Head of caudate nucleus (tissue), 42 donors: Measurements from ENCODE around the gene TLK2.

Experiments used
- DNase-seq, 42 donors: peaks; one replicate each; pipeline versions ENCODE4 v3.0.0 to v3.0.0-alpha.2; 2020 to 2021; ENCODE audit warnings: mixed read lengths in 7 of 42
- intact Hi-C: fragments of 100-400 bp; cut with DNase I; formaldehyde crosslinking; loops from one replicate; pipeline ENCODE4 v1.15.0; 2022

The TLK2 gene

DNA sequence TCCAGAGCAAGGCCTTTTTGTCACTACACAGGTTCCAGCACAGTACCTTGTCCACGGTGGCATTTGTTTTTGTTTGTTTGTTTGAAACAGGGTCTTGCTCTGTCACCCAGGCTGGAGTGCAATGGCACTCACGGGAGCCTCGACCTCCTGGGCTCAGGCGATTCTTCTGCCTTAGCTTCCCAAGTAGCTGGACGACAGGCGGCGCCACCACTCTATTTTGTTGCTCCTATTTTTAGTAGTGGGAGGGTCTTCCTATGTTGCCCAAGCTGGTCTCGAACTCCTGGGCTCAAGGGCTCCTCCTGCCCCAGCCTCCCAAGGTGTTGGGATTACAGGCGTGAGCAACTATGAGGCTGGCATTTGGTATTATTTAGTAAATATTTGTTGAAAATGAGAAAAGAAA lies 159.2 kb downstream of the TLK2 start:
- intact Hi-C loops: no loop called here
- no peak for DNase-seq

DNA sequence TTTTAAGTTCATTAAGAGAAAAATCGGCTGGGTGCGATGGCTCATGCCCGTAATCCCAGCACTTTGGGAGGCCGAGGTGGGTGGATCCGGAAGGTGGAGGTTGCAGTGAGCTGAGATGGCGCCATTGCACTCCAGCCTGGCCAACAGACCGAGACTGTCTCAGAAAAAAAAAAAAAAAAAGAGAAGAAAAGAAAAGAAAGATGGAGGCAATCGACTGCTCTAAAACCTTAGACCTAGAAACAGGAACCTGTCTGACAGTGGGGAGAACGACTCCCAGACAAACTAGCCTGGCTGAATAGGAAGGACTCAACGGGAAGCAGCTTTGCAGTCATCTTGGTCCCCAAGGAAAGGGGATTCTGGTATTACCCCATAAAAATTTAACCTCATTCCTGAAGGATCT lies 162.5 kb downstream of the TLK2 start:
- DNase-seq: no peak
- intact Hi-C loops: no loop called here

DNA sequence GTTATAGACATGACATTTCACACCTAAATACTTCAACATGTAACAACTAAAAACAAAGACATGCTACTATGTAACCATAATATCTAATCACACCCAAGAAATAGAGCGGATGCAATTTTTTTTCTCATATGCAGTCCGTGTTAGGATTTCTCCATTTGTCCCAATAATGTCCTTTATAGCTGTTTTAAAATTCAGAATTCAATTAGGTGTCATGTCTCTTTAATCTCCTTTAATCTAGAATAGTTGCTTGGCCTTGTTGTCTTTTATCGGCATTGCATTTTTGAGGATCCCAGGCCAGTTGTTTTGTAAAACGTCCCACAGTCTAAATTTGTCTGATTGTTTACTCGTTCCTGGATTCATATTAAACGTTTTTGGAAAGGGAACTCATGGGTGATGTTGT lies 163.3 kb downstream of the TLK2 start:
- DNase-seq: no peak
- intact Hi-C loops: no loop called here

DNA sequence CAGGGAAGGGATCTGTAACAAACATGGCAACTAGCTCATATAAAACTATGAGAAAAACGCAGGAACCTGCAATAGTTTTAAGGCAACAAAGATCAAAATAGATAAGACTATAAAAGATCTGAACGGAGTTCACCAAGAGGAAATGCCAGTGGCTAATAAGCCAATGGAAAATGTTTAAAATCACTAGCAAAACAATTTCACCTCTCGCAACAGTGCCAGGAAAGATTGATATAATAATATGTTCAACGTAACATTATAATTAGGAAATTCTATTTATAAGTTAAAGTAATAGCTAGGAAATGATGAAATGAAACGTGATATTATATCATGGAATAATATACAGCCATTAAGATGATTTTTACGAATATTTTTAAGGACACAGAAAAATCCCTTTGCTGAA lies 164.9 kb downstream of the TLK2 start:
- intact Hi-C loops: no loop called here
- no peak for DNase-seq

DNA sequence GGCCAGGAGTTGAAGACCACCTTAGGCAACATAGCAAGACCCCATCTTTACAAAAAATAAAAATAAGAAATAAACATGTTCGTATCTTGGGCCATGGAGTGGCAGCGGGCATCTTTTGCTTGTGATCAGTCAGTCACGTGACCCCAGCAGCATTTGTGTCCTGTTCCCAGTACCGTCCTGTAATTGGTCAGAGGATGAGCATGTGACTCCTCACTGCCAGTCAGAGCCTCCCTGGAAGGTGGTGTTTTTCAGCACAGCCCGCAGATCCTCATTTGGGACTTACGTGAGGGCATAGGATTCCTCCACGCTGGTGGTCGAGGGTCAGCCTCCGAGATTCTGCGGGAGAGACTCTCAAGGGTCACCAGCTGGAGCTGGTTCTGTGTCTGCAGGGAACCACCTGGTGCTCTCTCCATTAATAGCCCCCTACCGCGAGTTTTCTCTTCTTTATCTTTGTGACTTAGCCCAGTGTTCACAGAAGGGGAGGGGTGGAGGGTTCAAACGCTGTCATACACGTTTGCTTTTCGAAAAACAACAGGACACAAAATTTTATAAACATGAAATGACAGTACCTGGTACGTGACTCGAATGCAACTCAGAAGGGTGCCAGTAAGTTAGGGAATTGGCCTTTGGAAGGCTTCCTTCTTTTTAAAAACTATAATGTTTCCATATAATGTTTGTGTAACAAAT lies 166.0 kb downstream of the TLK2 start:
- DNase-seq: peak in 2 of 42 donors; percentile 26 to 46
- intact Hi-C loops: no loop called here

DNA sequence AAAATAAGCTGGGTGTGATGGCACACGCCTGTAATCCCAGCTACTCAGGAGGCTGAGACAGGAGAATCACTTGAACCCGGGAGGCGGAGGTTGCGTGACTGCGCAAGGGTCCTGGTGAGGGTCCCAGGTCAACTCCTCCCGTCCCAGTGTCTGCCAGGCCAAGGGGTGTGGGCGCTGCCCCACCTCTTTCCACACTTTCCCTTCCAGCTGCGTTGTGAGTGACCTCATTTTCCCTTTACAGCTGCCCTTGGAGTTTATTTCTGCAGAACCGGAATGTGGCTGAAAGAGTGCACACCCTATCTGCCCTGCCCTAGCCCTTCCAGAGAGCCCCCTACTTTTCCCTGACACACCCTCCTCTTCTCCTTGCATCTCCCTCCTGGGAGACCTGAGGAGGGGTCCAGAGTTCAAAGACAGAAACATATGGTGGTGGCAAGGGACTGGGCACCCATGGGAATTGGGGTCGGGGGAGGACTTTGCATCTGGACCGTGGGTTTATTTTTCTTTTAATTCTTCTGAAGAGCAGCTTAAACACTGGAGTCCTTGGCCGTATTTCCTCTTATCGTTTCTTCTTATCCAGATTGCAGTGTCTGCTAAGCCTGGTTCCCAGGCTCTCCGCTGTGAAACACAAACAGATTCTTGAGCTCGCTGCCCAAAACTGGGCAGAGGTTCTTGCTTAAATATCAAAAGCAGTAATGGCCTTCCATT lies 169.8 kb downstream of the TLK2 start:
- DNase-seq: no peak
- intact Hi-C loops: no loop called here

DNA sequence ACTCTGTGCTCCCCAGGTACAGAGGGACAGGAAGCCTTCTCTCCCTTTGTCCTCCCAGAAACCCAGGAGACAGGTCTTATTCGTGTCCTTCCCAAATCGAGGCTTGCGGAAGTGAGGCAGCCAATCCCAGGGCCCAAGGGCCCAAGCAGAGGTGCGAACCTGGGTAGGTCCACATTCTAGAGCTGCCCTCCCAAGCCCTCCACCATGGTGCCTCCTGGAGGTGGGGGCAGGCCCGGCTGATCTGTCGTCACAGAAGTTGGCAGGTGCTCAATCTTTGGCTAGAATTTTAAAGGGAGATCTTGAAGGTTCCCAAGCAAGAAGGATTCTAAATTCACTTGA lies 170.3 kb downstream of the TLK2 start:
- no peak for DNase-seq
- intact Hi-C loops: no loop called here

DNA sequence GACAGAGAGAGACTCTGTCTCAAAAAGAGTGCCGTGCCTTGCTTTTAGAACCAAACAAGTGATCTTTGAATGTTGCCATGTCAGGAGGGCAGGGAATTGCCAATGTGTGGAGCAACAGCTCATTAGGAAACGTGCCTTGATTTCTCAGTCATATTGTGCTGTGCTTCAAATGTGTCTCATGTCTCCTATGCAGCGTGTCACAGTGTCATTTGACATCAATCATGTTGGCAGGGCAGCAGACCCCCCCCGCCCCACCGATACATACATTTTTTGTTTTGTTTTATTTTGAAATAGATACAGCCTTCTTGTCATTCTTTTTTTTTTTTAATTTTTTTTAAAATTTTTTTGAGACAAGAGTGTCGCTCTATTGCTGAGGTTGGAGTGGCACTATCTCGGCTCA lies 170.9 kb downstream of the TLK2 start:
- DNase-seq: no peak
- intact Hi-C loops: no loop called here

DNA sequence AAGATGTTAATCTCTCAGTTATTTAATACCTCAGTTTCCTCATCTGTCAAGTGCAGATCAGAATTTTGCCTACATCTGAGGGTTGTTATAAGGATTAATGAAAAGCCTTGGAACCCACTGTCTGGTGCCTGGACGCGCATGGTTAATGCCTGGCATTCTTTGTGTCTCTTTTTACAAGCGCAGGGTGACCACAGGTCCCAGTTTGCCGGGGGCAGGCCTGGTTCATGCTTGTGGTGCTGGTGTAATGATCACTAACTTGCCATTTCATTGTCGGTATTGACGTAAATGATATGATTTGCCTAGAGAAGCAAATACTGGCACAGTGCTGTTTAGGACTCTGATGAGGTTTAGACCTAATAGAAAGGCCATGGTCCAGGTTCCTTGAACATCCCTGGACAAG lies 172.0 kb downstream of the TLK2 start:
- intact Hi-C loops: no loop called here
- DNase-seq: no peak

DNA sequence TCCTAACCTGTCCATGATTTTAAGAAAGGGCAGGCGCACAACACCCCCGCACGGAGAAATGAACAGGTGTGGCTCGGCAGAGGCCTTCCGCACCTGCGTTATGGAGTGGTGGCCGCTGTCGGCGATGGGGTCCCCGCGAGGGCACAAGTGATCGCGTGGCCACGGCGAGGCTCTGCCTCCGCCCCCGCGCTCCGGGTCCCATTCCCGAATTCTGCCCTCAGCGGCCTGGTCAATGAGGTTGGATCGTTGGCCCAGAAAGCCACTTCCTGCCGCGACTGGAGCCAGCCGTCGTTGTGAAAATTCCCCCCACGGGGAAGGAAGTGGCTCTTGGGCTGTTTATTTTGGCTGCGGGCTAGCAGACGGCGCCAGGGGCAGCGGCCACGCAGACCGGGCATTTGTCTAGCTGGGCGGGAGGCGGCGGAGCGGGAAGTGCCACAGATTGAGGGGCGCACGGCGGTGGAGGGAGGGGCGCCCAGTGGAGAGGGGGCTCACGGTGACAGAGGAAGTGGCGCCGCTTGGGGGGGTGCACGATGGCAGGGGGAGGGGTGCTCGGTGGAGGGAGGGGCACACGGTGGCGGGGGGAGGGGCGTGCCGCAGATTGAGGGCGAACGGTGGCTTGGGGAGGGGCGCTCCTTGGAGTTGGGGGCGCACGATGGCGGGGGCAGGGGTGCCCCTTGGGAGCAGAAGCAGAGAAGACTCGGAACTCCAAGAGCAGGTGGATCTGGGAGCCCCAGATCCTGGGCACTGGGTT lies 173.8 kb downstream of the TLK2 start:
- peak in 28 of 42 donors; percentile 22 to 68 (median 38) for DNase-seq
- intact Hi-C loops: no loop called here

DNA sequence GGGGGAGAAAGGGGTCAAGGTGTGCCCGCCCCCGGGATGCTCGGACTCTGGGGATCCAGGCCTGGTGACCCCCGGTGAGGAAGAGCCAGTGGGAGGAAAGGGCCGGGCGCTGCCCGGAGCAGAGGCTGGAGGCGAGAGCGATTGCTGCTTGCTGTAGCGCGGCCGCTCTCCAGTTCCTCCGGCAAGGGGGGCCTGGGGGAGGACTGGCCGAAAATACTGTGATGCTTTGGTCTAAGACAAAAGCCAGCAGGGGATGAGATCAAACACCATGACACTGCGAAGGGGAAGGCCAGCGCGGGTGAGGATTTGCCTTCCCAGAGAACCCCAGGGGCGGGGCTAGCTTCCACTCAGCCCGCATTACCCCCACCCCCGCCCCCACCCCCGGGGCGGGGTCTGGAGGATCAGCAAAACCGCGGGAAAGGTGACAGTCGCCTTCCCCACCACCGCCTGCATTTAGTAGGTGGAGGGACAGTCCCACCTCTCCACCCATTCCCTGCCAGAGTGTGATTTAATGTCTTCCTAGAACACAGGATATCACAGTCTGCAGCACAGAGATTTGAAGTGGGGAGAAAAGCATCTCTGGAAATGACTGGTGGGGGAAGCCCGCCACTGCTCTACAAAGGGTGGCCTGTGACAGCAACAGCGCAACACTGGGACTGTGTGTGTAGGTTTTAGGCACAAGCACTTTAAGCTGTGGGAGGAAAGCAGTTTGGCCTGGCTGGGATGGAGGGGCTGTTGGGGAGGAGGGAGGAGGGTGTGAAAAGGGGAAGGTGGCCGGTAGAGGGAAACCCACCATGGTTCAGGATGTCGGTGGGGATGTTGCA lies 174.6 kb downstream of the TLK2 start:
- DNase-seq: peak in 41 of 42 donors; percentile 17 to 83 (median 65)

DNA sequence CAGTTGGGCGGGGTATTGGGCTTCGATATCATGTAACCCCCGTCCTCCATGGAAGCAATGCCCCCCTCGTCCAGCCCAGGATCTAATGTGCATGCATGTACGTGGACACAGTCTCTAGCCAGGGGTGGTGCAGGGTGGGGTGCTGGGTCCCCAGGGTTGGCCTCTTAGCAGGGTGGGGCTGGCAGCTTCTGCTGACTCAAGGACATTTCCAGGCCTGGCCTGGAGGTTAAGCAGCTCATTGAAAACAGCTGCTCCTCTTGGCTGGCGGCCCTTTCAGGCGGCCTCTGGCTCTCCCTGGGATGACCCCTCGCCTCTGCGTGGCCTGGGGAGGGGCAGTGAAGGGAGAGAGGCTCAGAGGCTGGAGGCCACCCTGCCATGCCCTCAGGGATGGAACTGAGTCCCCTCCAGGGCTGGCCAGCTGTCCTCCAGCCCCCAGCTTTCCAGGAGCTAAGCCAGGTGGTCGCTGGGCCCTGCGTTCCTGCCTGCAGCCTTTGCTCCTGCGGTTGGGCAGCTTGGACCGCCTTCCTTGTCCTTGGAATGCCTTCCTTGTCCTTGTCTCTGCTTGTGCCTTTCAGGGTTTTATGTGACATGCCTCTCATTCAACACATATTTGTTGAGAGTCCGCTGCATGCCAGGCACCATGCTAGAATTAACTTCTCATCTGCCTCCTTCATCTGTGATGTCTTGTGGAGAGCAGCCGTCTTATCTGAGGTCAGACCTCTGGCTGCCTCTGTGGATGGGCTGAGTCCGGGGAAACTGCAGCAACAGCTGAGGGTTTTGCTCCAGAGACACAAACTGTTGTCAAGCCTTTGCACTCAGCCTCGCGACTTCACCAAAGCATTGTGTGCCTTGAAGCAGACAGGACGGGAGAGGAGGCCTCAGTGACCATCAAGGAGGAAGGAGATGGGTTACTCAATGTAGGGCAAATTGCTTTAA lies 175.5 kb downstream of the TLK2 start:
- intact Hi-C loops: no loop called here
- no peak for DNase-seq

More for the DNA sequence above, 174.6 kb downstream of the TLK2 start:
- intact Hi-C loops: no loop called here

DNA sequence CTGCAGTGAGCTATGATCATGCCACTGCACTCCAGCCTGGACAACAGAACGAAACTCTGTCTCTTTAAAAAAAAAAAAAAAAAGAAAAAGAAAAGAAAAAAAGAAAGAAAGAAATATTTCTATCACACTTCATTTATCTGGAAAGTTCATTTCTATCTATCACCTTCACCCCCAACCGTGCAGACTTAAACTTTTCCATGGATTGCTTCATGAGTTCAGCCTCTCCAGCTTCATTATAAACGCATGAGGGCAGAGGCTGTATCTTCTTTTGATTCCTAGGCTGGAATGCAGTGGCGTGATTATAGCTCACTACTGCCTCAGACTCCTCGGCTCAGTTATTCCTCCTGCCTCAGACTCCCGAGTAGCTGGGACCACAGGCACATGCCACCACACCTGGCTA lies 177.0 kb downstream of the TLK2 start:
- intact Hi-C loops: no loop called here
- no peak for DNase-seq

DNA sequence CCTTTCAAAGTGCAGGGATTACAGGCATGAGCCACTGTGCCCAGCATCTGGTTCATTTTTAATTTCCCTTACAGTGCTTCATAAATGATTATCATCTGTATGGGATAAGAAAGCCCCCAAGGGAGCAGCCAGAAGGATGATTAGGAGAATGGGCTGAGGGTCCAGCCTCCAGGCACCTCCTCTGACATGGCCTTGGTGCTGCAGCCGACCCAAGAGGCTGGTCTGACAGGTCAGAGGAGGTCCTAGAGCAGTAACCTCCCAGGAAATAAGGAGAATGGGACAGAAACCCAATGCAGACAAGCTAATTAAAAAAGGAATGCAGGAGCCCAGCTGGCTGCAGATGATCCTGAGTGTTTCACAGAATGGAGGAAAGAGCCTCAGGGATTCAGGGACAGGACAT lies 177.8 kb downstream of the TLK2 start:
- no peak for DNase-seq

DNA sequence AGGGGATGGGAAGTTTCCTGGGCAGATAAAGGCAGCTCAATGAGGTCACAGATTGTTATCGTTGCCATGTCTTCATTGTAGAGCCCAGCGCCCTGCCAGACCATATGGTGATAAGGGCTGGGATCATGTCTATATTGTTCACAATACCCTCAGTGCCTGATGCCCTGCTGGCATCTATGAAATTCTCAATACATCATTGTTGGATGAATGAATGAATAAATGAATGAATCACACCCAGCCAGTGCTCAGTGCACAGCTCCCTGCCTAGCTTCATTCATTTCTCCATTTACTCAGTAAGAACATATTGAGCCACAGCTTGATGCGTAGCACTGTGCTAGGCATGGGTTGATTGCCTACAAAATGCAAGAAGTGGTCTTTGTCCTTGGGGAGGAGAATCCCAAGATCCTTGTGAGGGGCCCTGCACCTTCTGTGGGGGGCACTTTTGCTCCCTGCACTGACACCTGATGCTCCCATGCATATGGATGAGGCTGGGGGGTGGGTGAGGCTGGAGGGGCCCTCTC lies 178.6 kb downstream of the TLK2 start:
- intact Hi-C loops: no loop called here
- DNase-seq: no peak

More for the DNA sequence above, 177.8 kb downstream of the TLK2 start:
- intact Hi-C loops: no loop called here

DNA sequence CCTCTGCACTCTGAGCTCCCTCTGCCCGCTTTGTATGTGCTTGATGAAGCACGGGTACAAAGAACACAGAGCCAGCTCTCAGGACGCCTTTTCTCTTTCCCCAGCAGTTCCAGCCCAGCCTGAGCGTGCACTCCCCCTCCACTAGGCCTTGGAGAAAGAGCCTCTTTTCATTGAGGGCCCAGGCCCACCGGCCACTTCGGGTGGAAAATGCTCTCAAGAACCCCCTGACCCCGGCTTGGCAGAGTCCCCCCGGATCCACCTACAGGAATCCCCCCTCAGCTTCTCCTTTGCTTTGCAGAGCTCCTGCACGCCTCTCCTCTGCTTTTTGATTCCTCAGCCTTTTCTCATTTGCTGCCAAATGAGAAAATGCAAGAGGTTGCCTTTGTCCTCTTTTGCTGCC lies 179.1 kb downstream of the TLK2 start:
- intact Hi-C loops: no loop called here
- no peak for DNase-seq

DNA sequence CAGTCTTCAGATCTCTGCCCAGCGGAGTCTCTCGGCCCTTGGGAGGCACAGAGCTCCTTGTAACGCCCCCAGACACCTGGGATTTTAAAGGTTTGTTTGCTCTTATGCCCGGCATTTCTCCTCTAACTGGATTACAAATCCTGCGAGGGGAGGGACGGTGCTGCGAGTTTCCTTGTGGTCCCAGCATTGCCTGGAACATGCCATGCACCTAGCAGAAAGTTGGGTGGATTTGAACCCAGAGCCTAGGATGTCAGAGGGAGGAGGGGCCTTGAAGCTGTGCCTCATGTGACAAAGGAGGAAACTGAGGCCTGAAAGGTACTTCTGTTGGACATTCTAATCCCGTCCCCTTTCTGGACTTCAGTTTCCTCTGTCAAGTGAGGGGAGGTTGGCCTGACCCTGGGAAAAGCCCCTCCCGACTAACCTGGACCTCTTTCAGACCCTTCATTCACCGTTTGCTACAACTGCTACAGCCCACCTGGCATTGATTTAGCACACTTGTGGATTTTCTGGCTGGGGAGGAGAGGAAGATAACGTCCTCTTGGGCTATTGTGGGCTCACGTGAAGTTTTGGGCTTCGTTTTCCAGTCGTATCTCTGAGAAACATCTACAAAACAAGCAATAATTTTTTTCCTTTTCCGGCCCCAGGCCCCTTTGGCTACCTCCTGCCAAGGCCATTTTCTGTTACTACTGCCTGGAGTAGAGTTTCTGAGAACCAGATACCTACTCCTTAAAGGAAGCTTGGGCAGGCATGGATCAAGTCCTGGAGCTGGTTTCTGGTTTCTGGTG lies 179.7 kb downstream of the TLK2 start:
- DNase-seq: no peak
- intact Hi-C loops: no loop called here
